ENCODE results near the gene COL7A1. TPM values are rescaled to one million over a fixed set of nuclear protein-coding genes. Genes with fewer than 3 reads are reported as not detected.

COL7A1 gene
- polyA plus RNA-seq, 3 donors: 0.37 to 1.9 TPM; not detected in 1

GRCh38 chr3:48524970-48525369 lies 70.2 kb downstream of the COL7A1 start:
- peaks cover 58 to 72% of the 10 kb centered on the region in 2 donors for H3K4me1 ChIP-seq (ENCODE audit: control insufficient read depth in 1 of 2, insufficient read depth in 2 of 2, low read length in 2 of 2)

GRCh38 chr3:48521635-48522034 lies 73.5 kb downstream of the COL7A1 start:
- no peaks in the 10 kb centered on the region for H3K9me3 Mint-ChIP-seq
- TF ChIP-seq CTCF (IDR thresholded peaks at IDR 0.05): no peak
- H3K36me3 Mint-ChIP-seq: peaks cover 41 to 78% of the 10 kb centered on the region in 2 donors
- WGBS (ENCODE audit: insufficient coverage): 92% methylated on average over 6 of the region's 6 CpGs
- DNase-seq: no peak
- H3K27me3 ChIP-seq (ENCODE audit: control insufficient read depth in 2 of 2, insufficient read depth in 2 of 2, low read length in 2 of 2): no peaks in the 10 kb centered on the region
- H3K9ac ChIP-seq (ENCODE audit: insufficient read depth, low read length, poor library complexity, severe bottlenecking): no peak overlapping the region
- intact Hi-C loops (cut with micrococcal nuclease): no loop called here
- H3K4me3 ChIP-seq (replicated peaks in 1 of 3; ENCODE audit: low read depth in 2 of 3, low read length in 3 of 3): no peak overlapping the region
- H3K27ac ChIP-seq (ENCODE audit: low read depth in 1 of 2, low read length in 2 of 2): no peak overlapping the region
- H4K20me1 ChIP-seq (ENCODE audit: insufficient read depth, low read length): no peaks in the 10 kb centered on the region
- no peak overlapping the region for H3K27ac Mint-ChIP-seq
- H3K36me3 ChIP-seq (replicated peaks in 1 of 2; ENCODE audit: control insufficient read depth in 1 of 2, insufficient read depth in 2 of 2, low read length in 2 of 2): peaks cover 54 to 69% of the 10 kb centered on the region in 2 donors
- H3K79me2 ChIP-seq (ENCODE audit: insufficient read depth, low read length): no peaks in the 10 kb centered on the region
- H2AFZ ChIP-seq (ENCODE audit: insufficient read depth, low read depth, low read length, poor library complexity, severe bottlenecking): no peak overlapping the region
- H3K4me2 ChIP-seq (replicated peaks; ENCODE audit: extremely low read depth, low read length, poor library complexity, severe bottlenecking): no peak overlapping the region
- H3K4me3 Mint-ChIP-seq: no peak overlapping the region
- H3K27me3 Mint-ChIP-seq (ENCODE audit: low read depth in 3 of 3): peaks cover 0 to 5% (median 0%) of the 10 kb centered on the region in 3 donors
- peaks cover 31 to 54% of the 10 kb centered on the region in 2 donors for H3K4me1 ChIP-seq (ENCODE audit: control insufficient read depth in 1 of 2, insufficient read depth in 2 of 2, low read length in 2 of 2)
- no peaks in the 10 kb centered on the region for H3K9me3 ChIP-seq (replicated peaks in 1 of 2; ENCODE audit: control insufficient read depth in 1 of 2, insufficient read depth in 1 of 2, low read length in 2 of 2)
- H3K4me1 Mint-ChIP-seq: peaks cover 42% of the 10 kb centered on the region

More at GRCh38 chr3:48524970-48525369, 70.2 kb downstream of the COL7A1 start:
- Histone ChIP-seq H4K20me1 (ENCODE audit: insufficient read depth, low read length) (no peaks in the 10 kb centered on the region), H3K4me3 (replicated peaks in 1 of 3; ENCODE audit: low read depth in 2 of 3, low read length in 3 of 3) (no peak overlapping the region), H3K36me3 (replicated peaks in 1 of 2; ENCODE audit: control insufficient read depth in 1 of 2, insufficient read depth in 2 of 2, low read length in 2 of 2) (peaks cover 33 to 42% of the 10 kb centered on the region in 2 donors), H3K4me2 (replicated peaks; ENCODE audit: extremely low read depth, low read length, poor library complexity, severe bottlenecking) (peak overlapping the region; percentile 24), H3K27me3 (ENCODE audit: control insufficient read depth in 2 of 2, insufficient read depth in 2 of 2, low read length in 2 of 2) (no peaks in the 10 kb centered on the region), H2AFZ (ENCODE audit: insufficient read depth, low read depth, low read length, poor library complexity, severe bottlenecking) (no peak overlapping the region), H3K9ac (ENCODE audit: insufficient read depth, low read length, poor library complexity, severe bottlenecking) (peak overlapping the region; percentile 11), H3K27ac (ENCODE audit: low read depth in 1 of 2, low read length in 2 of 2) (peak overlapping the region; percentile 6 to 55), H3K79me2 (ENCODE audit: insufficient read depth, low read length) (peaks cover 5% of the 10 kb centered on the region), H3K9me3 (replicated peaks in 1 of 2; ENCODE audit: control insufficient read depth in 1 of 2, insufficient read depth in 1 of 2, low read length in 2 of 2) (no peaks in the 10 kb centered on the region)
- 51% methylated on average over 5 of the region's 9 CpGs for WGBS (ENCODE audit: insufficient coverage)
- Mint-ChIP-seq H3K4me1 (peaks cover 61% of the 10 kb centered on the region), H3K9me3 (no peaks in the 10 kb centered on the region), H3K36me3 (peaks cover 29 to 63% of the 10 kb centered on the region in 2 donors), H3K27ac (peak overlapping the region in 6 of 7 donors; percentile 23 to 80 (median 68)), H3K27me3 (ENCODE audit: low read depth in 3 of 3) (peaks cover 0 to 5% (median 0%) of the 10 kb centered on the region in 3 donors), H3K4me3 (no peak overlapping the region)
- intact Hi-C loops (cut with micrococcal nuclease): no loop called here
- no peak for DNase-seq
- no peak for TF ChIP-seq CTCF (IDR thresholded peaks at IDR 0.05)

Data from CD14-positive monocyte (primary cell).